ENCODE data around the gene KRT77.

The KRT77 gene

DNA sequence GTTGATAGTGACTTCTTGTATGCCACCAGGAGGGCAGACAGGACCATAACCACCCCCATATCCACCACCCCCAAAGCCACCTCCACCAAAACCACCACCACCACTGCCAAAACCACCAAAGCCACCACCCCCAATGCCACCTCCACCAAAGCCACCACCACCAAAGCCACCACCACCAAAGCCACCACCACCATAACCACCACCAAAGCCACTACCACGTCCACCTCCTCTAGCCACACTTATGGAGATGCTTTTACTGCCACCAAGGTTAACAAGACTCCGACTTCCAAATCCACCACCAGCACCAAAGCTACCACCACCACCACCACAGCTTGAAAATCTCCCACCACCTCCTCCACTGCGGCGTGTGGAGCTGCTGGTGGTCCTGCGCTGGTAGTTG is 23.4 kb downstream of the KRT77 start:
- TF ChIP-seq, protein P1, sequence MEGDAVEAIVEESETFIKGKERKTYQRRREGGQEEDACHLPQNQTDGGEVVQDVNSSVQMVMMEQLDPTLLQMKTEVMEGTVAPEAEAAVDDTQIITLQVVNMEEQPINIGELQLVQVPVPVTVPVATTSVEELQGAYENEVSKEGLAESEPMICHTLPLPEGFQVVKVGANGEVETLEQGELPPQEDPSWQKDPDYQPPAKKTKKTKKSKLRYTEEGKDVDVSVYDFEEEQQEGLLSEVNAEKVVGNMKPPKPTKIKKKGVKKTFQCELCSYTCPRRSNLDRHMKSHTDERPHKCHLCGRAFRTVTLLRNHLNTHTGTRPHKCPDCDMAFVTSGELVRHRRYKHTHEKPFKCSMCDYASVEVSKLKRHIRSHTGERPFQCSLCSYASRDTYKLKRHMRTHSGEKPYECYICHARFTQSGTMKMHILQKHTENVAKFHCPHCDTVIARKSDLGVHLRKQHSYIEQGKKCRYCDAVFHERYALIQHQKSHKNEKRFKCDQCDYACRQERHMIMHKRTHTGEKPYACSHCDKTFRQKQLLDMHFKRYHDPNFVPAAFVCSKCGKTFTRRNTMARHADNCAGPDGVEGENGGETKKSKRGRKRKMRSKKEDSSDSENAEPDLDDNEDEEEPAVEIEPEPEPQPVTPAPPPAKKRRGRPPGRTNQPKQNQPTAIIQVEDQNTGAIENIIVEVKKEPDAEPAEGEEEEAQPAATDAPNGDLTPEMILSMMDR (IDR thresholded peaks at IDR 0.05; ENCODE audit: insufficient read depth, missing control alignments), result no peak
- no peak for DNase-seq (ENCODE audit: insufficient read length, low spot score)
- no peak for FAIRE-seq

DNA sequence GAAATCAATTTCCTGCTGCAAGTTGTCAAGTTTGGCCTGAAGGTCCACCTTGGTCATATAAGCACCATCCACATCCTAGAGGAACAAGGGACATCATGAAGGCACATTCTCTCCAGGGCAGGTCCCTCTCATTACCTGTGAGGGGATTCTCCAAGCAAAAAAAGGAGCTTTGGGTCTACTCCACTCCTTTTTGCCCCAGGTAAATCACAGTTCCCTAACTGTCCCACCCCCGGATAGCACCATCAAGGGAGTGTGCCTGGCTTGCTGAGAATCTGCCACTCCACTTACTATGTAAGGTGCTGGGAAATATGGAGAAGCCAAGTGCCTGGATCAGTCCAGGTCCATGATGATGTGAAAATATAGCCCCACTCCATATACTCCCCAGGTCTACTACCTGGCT is 25.7 kb downstream of the KRT77 start:
- no peak for DNase-seq (ENCODE audit: insufficient read length, low spot score)
- FAIRE-seq, result no peak

DNA sequence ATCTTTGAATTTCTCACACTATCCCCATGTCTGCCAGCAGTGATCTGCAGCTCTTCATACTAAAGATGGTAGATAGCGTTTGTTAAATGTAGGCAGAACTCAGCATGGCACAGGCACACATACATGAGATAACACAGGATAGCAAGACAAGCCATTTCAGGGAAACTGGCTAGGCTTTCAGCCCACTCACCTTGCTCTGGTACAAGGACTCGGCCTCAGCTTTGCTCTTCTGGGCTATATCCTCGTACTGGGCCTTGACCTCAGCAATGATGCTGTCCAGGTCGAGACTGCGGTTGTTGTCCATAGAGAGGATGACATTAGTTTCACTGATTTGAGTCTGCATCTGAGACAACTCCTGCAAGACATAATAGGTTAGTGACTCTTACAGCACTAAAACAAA is 26.2 kb downstream of the KRT77 start:
- TF ChIP-seq, protein P1 (IDR thresholded peaks at IDR 0.05; ENCODE audit: insufficient read depth, missing control alignments), result no peak
- FAIRE-seq, result no peak
- no peak for DNase-seq (ENCODE audit: insufficient read length, low spot score)

More for the DNA sequence above, 25.7 kb downstream of the KRT77 start:
- TF ChIP-seq, protein P1 (IDR thresholded peaks at IDR 0.05; ENCODE audit: insufficient read depth, missing control alignments), result no peak

DNA sequence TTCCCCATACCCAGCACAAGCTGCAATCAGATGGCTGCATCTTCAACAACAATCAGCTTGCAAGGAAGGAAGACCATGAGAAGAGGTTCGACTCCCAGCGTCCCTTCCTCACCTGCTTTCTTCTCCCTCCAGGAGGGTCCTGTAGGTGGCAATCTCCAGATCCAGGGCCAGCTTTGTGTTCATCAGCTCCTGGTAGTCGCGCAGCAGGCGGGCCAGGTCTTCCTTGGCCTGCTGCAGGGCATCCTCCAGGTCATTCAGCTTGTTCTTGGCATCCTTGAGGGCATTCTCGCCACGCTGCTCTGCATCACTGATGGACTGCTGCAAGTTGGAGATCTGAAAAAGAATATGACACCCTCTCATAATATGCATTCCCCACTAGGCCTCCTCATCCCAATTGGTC is 27.2 kb downstream of the KRT77 start:
- FAIRE-seq (no peak), DNase-seq (ENCODE audit: insufficient read length, low spot score) (no peak)
- TF ChIP-seq, protein P1 (IDR thresholded peaks at IDR 0.05; ENCODE audit: insufficient read depth, missing control alignments), result no peak

DNA sequence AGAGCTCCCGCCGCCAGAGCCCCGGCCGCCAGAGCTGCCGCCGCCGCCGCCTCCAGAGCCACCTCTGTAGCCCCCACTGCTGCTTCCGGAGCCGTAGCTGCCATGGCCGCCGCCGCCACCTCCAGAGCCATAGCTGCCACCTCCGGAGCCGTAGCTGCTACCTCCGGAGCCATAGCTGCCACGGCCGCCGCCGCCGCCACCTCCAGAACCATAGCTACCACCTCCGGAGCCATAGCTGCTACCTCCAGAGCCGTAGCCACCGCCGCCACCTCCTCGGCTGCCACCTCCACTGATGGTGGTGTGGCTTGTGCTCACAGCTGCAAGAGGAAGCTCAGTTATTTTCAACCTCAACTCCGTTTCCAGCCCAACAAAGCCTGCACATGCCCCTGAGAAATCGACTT is 28.0 kb downstream of the KRT77 start:
- TF ChIP-seq, protein P1 (IDR thresholded peaks at IDR 0.05; ENCODE audit: insufficient read depth, missing control alignments), result no peak
- DNase-seq (ENCODE audit: insufficient read length, low spot score) (no peak), FAIRE-seq (no peak)

DNA sequence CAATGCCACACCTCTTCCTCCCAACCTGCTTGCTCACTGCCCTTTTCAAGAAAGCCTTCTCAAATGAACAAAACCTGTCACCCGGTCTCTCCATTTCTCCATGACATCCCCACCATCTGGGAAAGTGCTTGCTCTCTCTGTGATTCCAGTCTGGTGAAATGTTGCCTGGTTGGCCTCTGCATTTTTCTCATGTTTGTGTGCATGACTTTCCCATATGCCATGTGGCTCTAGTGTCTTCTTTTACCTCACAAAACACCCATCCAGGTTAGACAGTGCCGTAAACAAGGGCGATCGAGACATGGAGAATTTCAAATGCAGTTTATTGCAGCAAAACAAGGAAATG is 28.9 kb downstream of the KRT77 start:
- FAIRE-seq, result no peak
- DNase-seq (ENCODE audit: insufficient read length, low spot score), result no peak
- TF ChIP-seq, protein P1 (IDR thresholded peaks at IDR 0.05; ENCODE audit: insufficient read depth, missing control alignments), result no peak

DNA sequence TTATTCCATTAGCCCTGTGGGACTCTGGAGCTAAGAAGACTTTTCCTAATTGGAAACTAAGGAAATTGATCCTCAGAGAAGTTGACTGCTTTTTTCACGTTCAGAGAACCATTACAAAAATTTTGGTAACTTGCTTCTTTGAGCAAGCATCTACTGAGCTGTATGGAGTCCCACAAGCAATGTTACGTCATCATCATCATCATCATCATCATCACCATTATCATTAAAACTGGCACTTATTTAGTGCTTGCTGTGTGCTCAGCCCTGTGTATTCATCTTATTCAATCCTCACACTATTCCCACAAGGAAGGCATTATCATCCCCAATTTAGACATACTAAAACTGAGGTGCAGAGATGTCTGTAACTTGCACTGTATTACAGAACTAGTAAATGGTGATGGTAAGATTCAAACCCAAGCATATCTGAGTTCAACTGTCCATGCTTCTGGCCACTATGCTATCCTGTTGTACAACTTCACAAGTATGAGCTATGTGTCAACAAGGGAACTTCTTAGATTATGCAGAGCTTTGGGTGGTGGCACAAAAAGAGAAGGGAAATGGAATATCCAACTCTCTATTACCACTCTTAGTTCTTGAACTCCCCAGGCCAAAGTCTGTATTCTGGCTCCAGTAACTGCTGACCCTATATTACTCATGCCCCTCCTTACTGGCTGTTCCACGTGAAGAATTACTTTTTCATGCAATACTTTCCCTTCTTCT is 29.5 kb downstream of the KRT77 start:
- TF ChIP-seq, protein P1 (IDR thresholded peaks at IDR 0.05; ENCODE audit: insufficient read depth, missing control alignments), result no peak
- DNase-seq (ENCODE audit: insufficient read length, low spot score), result no peak
- no peak for FAIRE-seq
